ENCODE data around the gene TSPAN32.

TSPAN32 gene

GRCh38 chr11:2294926-2295290, 6.9 kb upstream of the TSPAN32 start:
- no peak for TF ChIP-seq CTCF (IDR thresholded peaks at IDR 0.05)

GRCh38 chr11:2295971-2296912, 5.6 kb upstream of the TSPAN32 start:
- no peak for TF ChIP-seq CTCF (IDR thresholded peaks at IDR 0.05)

GRCh38 chr11:2296913-2297622, 4.7 kb upstream of the TSPAN32 start:
- TF ChIP-seq CTCF (IDR thresholded peaks at IDR 0.05): no peak

- TF ChIP-seq CTCF (IDR thresholded peaks at IDR 0.05): no peak
These were observed 4.2 kb upstream of the TSPAN32 start for GRCh38 chr11:2297623-2298030.

GRCh38 chr11:2298131-2298794, 3.5 kb upstream of the TSPAN32 start:
- no peak for TF ChIP-seq CTCF (IDR thresholded peaks at IDR 0.05)

- TF ChIP-seq CTCF (IDR thresholded peaks at IDR 0.05): peak; percentile 55
These were observed 2.7 kb upstream of the TSPAN32 start for GRCh38 chr11:2298795-2299761.
